BLaER1 treated with 17β-estradiol and CSF1 and Interleukin-3, amounts not matched to agents 10 nM and 100 nM (cell line): Measurements from ENCODE around the gene SMG1.
"Not testable (repeated sequence)": the region's sequence is repeated elsewhere in the genome, so short reads cannot be mapped to it uniquely, and the experiment has no call there.

Experiments
- H3K27ac ChIP-seq, 11 experiments: shearing (Covaris generic); formaldehyde crosslinking; 2 replicates each; pipeline ENCODE4 v1.8.1; 2022
- H3K27me3 ChIP-seq, 11 experiments: shearing (Covaris generic); formaldehyde crosslinking; 2 replicates each; pipeline ENCODE4 v1.8.1; 2022
- H3K36me3 ChIP-seq, 11 experiments: shearing (Covaris generic); formaldehyde crosslinking; 2 replicates each; pipeline ENCODE4 v1.8.1; 2022
- H3K4me1 ChIP-seq, 10 experiments: shearing (Covaris generic); formaldehyde crosslinking; 2 replicates each; pipeline ENCODE4 v1.8.1; 2022
- H3K4me2 ChIP-seq, 11 experiments: shearing (Covaris generic); formaldehyde crosslinking; 2 replicates each; pipeline ENCODE4 v1.8.1; 2022
- H3K4me3 ChIP-seq, 10 experiments: shearing (Covaris generic); formaldehyde crosslinking; 2 replicates each; pipeline ENCODE4 v1.8.1; 2022
- H3K9ac ChIP-seq, 11 experiments: shearing (Covaris generic); formaldehyde crosslinking; 2 replicates each; pipeline ENCODE4 v1.8.1; 2022
- H3K9me3 ChIP-seq, 11 experiments: shearing (Covaris generic); formaldehyde crosslinking; replicated peaks in 1 of 11; 2 replicates each; pipeline ENCODE4 v1.8.1; 2022
- H4K20me1 ChIP-seq, 11 experiments: shearing (Covaris generic); formaldehyde crosslinking; 2 replicates each; pipeline ENCODE4 v1.8.1; 2022
- Cebpa-rat ChIP-seq, 11 experiments: shearing (Covaris generic); IDR thresholded peaks; 2 replicates each; pipeline ENCODE4 v1.8.1; 2022

SMG1 gene

DNA sequence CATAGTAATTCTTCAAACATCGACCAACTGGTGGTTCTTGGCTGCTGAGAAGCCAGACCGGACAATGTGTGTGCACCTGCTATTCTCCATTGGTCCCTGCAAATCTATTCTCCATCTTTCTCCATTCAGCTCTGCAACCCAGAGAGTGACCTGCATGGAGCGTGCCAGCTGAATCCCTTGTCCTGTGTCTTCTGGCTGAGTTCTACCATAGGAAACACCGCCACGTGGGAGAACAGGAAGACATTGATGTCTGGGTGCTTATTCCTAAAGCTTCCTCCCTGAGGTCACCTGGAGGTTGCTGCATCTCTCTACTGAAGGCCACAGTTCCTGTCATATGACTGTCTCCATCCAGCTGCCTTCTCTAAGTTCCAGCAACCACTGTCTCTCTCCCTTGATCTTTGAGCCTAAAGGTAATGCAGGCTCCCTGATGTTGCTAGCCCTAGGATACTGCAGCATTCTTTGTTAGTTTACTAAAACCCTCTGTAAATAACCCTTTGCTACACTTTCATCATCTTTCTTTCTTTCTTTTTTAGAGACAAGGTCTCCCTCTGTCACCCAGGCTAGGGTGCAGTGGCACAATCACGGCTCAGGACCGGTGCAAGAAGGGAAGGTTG, 10.6 kb upstream of the SMG1 start:
- H3K4me3 ChIP-seq: no peak overlapping the region
- no peaks in the 10 kb centered on the region for H3K36me3 ChIP-seq
- H3K4me2 ChIP-seq: peak overlapping the region in 3 of 11 experiments; percentile 7 to 21 (median 11); a peak in 4 of 22 replicates
- H3K4me1 ChIP-seq: peaks cover 0 to 12% (median 6%) of the 10 kb centered on the region in 10 experiments; a peak in 14 of 20 replicates
- TF ChIP-seq Cebpa-rat (IDR thresholded peaks at IDR 0.05): no peak
- no peaks in the 10 kb centered on the region for H3K9me3 ChIP-seq
- 0 out of 22 replicates have a peak overlapping the region, but pooled peaks of 1 of the 11 experiments have one; percentile 24 for H3K9ac ChIP-seq
- no peak overlapping the region for H3K27ac ChIP-seq
- H3K27me3 ChIP-seq: no peaks in the 10 kb centered on the region
- H4K20me1 ChIP-seq: no peaks in the 10 kb centered on the region

DNA sequence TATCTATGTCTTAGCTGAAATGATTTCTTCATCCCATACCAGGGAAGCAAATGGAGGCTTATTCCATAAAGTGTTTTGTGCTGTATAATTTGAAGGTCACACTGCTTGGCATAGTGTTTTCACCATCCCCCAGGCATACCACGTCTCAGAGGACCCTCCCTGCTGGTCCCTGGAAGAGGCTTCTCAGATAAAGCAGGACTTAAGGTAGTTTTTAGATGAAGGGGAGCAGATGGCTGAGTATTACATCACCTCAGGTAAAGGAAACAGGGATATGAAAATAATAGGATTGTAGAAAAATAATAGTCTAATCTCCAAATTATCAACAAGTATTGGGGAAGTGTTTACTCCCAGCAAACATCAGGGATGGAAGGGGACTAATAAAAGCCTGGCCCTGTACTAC, 7.3 kb upstream of the SMG1 start:
- no peak overlapping the region for H3K4me2 ChIP-seq
- H3K27ac ChIP-seq: no peak overlapping the region
- peaks cover 0 to 16% (median 10%) of the 10 kb centered on the region in 10 experiments; a peak in 14 of 20 replicates for H3K4me1 ChIP-seq
- no peaks in the 10 kb centered on the region for H3K9me3 ChIP-seq
- no peak overlapping the region for H3K9ac ChIP-seq
- TF ChIP-seq Cebpa-rat (IDR thresholded peaks at IDR 0.05): no peak
- H4K20me1 ChIP-seq: no peaks in the 10 kb centered on the region
- no peaks in the 10 kb centered on the region for H3K27me3 ChIP-seq
- H3K36me3 ChIP-seq: no peaks in the 10 kb centered on the region
- H3K4me3 ChIP-seq: no peak overlapping the region

GRCh38 chr16:18932243-18932987, 6.2 kb upstream of the SMG1 start:
- no peaks in the 10 kb centered on the region for H3K9me3 ChIP-seq
- peak overlapping the region in 5 of 11 experiments; percentile 15 to 63 (median 45); a peak in 3 of 22 replicates for H3K4me2 ChIP-seq
- no peak overlapping the region for H3K4me3 ChIP-seq
- no peaks in the 10 kb centered on the region for H4K20me1 ChIP-seq
- no peak overlapping the region for H3K27ac ChIP-seq
- TF ChIP-seq Cebpa-rat (IDR thresholded peaks at IDR 0.05): no peak
- no peaks in the 10 kb centered on the region for H3K27me3 ChIP-seq
- peaks cover 3 to 22% (median 16%) of the 10 kb centered on the region in 10 experiments; a peak in 18 of 20 replicates for H3K4me1 ChIP-seq
- H3K9ac ChIP-seq: no peak overlapping the region
- H3K36me3 ChIP-seq: no peaks in the 10 kb centered on the region

DNA sequence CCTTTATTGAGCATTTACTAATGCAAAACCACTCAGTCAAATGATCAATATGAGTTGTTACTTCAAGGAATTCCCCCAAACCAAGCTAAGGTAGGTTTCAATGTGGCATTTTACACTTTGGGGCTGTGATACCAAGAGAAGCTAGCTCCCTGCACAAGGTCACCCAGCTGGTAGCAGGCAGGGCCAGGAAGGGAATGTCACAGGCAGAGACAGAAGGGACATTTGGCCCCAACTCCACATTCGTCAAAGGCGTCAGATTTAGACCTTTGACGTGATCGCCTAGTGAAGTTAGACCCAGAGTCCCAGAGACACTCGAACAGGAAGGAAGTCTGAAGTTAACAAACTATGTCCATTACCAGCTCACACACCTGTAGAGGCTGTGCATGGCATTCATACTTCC, 5.5 kb upstream of the SMG1 start:
- Histone ChIP-seq H3K4me3 (no peak overlapping the region), H3K27me3 (no peaks in the 10 kb centered on the region), H3K9me3 (no peaks in the 10 kb centered on the region), H3K9ac (no peak overlapping the region), H4K20me1 (no peaks in the 10 kb centered on the region), H3K4me1 (peaks cover under 1 to 28% (median 22%) of the 10 kb centered on the region in 10 experiments; a peak in 18 of 20 replicates), H3K4me2 (peak overlapping the region in 6 of 11 experiments; percentile 15 to 63 (median 32); a peak in 9 of 22 replicates), H3K36me3 (no peaks in the 10 kb centered on the region), H3K27ac (no peak overlapping the region)
- no peak for TF ChIP-seq Cebpa-rat (IDR thresholded peaks at IDR 0.05)

- not testable (repeated sequence) for H3K4me2 ChIP-seq, H3K27me3 ChIP-seq, H3K4me3 ChIP-seq, H3K27ac ChIP-seq, H3K36me3 ChIP-seq, H3K9me3 ChIP-seq, H4K20me1 ChIP-seq, H3K9ac ChIP-seq
- H3K4me1 ChIP-seq: peaks cover 0 to 30% (median 22%) of the 10 kb centered on the region in 10 experiments; a peak in 18 of 20 replicates
Measured at GRCh38 chr16:18930095-18930494, 3.9 kb upstream of the SMG1 start.

DNA sequence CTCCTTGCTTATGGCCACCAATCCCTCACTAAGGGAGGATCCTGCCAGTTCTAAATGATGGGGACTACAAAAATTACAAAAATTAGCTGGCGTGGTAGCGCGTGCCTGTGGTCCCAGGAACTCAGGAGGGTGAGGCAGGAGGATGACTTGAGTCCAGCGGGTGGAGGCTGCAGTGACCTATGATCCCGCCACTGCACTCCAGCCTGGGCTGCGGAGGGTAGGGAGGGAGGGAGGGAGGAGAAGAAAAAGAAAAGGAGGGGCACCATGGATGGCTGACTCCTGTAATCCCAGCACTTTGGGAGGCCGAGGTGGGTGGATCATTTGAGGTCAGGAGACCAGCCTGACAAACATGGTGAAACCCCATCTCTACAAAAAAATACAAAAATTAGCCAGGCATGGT, 1.9 kb upstream of the SMG1 start:
- peaks cover 10 to 41% (median 28%) of the 10 kb centered on the region in 10 experiments for H3K4me1 ChIP-seq
- H3K4me3 ChIP-seq, H3K27me3 ChIP-seq, H3K9me3 ChIP-seq, H3K36me3 ChIP-seq: not testable (repeated sequence)
- H4K20me1 ChIP-seq: peaks cover 20 to 30% (median 25%) of the 10 kb centered on the region in 11 experiments; a peak in 20 of 22 replicates
- H3K9ac ChIP-seq: peak overlapping the region in 3 of 11 experiments; percentile 92 to 95 (median 93); a peak in 4 of 22 replicates
- H3K27ac ChIP-seq: peak overlapping the region in 4 of 11 experiments; percentile 92 to 95 (median 92); a peak in 5 of 22 replicates
- H3K4me2 ChIP-seq: peak overlapping the region; percentile 72 to 96 (median 87); a peak in 21 of 22 replicates

DNA sequence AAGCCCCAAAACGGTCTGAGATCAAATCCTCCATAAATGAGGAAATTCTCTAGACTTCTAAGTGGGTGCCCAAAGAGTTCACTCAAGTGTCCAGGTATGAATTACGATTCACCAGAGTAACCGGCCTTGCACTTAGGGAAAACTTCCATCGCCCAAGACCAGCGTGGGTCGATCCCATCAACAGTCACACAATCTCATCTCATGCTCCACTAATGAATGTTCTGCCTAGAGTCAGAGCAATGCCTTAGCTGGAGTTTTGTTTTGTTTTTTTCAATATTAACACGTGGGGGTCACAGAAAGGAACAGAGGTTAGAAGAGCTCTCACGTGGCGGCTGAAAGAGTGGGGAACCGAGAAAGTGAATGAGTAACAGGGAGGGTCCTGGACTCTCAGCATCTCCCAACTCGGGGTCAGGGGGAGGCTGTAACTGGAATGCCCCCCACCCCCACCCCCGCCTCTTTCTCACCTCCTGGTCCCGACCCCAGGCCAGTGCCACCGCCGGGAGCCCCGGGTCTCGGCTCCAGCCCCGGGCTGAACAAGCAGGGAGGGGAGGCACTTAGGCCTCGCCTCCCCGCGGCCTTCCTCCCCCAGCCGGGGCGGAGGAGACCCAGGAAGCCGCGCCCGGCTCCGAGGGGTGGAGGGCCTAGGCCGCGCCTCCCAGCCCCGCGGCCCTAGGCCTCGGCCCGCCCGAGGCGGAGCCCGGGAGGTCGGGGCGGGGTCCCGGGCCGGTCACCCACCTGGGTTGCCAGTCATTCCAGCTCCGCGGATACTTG, 808 bp downstream of the SMG1 start:
- not testable (repeated sequence) for H3K9me3 ChIP-seq, H3K27me3 ChIP-seq
- H3K27ac ChIP-seq: peak overlapping the region; percentile 86 to 96 (median 94)
- H3K4me1 ChIP-seq: peaks cover 18 to 34% (median 23%) of the 10 kb centered on the region in 10 experiments
- H3K4me3 ChIP-seq: peak overlapping the region; percentile 74 to 87 (median 80)
- H3K36me3 ChIP-seq: peaks cover 0 to 20% (median 16%) of the 10 kb centered on the region in 11 experiments; a peak in 15 of 22 replicates
- peak overlapping the region; percentile 92 to 96 (median 93) for H3K9ac ChIP-seq
- peaks cover 39 to 55% (median 50%) of the 10 kb centered on the region in 11 experiments; a peak in 20 of 22 replicates for H4K20me1 ChIP-seq
- peak overlapping the region; percentile 71 to 93 (median 83) for H3K4me2 ChIP-seq

GRCh38 chr16:18923935-18924334, 2.3 kb downstream of the SMG1 start:
- H3K4me3 ChIP-seq: peak overlapping the region; percentile 16 to 82 (median 76); a peak in 14 of 20 replicates

GRCh38 chr16:18923124-18923523, 3.1 kb downstream of the SMG1 start:
- Histone ChIP-seq H3K9ac (peak overlapping the region in 2 of 11 experiments; percentile 1 to 29; a peak in 2 of 22 replicates), H3K4me1 (peaks cover 18 to 34% (median 23%) of the 10 kb centered on the region in 10 experiments), H4K20me1 (peaks cover 61 to 78% (median 73%) of the 10 kb centered on the region in 11 experiments; a peak in 20 of 22 replicates), H3K36me3 (peaks cover 4 to 36% (median 22%) of the 10 kb centered on the region in 11 experiments; a peak in 18 of 22 replicates), H3K4me2 (peak overlapping the region; percentile 47 to 92 (median 82)), H3K4me3 (peak overlapping the region in 3 of 10 experiments; percentile 20 to 77 (median 42); a peak in 3 of 20 replicates)
- not testable (repeated sequence) for H3K27ac ChIP-seq, H3K27me3 ChIP-seq, H3K9me3 ChIP-seq

More at GRCh38 chr16:18923935-18924334, 2.3 kb downstream of the SMG1 start:
- Histone ChIP-seq H3K9ac (peak overlapping the region in 7 of 11 experiments; percentile 23 to 96 (median 29); a peak in 5 of 22 replicates), H4K20me1 (peaks cover 53 to 70% (median 65%) of the 10 kb centered on the region in 11 experiments; a peak in 20 of 22 replicates), H3K4me2 (peak overlapping the region; percentile 47 to 92 (median 82)), H3K4me1 (peaks cover 18 to 34% (median 23%) of the 10 kb centered on the region in 10 experiments), H3K36me3 (peaks cover 4 to 32% (median 22%) of the 10 kb centered on the region in 11 experiments; a peak in 18 of 22 replicates)
- not testable (repeated sequence) for H3K9me3 ChIP-seq, H3K27ac ChIP-seq, H3K27me3 ChIP-seq

- peaks cover 69 to 100% (median 97%) of the 10 kb centered on the region in 11 experiments; a peak in 21 of 22 replicates for H4K20me1 ChIP-seq
- H3K4me3 ChIP-seq, H3K27me3 ChIP-seq, H3K9me3 ChIP-seq, H3K27ac ChIP-seq, H3K4me2 ChIP-seq, H3K9ac ChIP-seq: not testable (repeated sequence)
- H3K36me3 ChIP-seq: peaks cover 0 to 27% (median 16%) of the 10 kb centered on the region in 11 experiments; a peak in 17 of 22 replicates
- peaks cover 0 to 15% (median 5%) of the 10 kb centered on the region in 10 experiments; a peak in 9 of 20 replicates for H3K4me1 ChIP-seq
Measured at GRCh38 chr16:18909585-18909984, 16.6 kb downstream of the SMG1 start.

GRCh38 chr16:18908716-18909115, 17.5 kb downstream of the SMG1 start:
- not testable (repeated sequence) for H3K4me2 ChIP-seq, H3K9me3 ChIP-seq
- peaks cover 68 to 100% (median 97%) of the 10 kb centered on the region in 11 experiments; a peak in 21 of 22 replicates for H4K20me1 ChIP-seq

More at GRCh38 chr16:18908716-18909115, 17.5 kb downstream of the SMG1 start:
- peaks cover 0 to 32% (median 20%) of the 10 kb centered on the region in 11 experiments; a peak in 17 of 22 replicates for H3K36me3 ChIP-seq
- not testable (repeated sequence) for H3K4me3 ChIP-seq, H3K27me3 ChIP-seq, H3K9ac ChIP-seq, H3K27ac ChIP-seq
- peaks cover 0 to 20% (median 6%) of the 10 kb centered on the region in 10 experiments; a peak in 10 of 20 replicates for H3K4me1 ChIP-seq
